Caco-2 (cell line): ENCODE data around the gene XRCC3. TPM values are rescaled to one million over a fixed set of nuclear protein-coding genes. Genes with fewer than 3 reads are reported as not detected.
A peak's percentile ranks its signal among the peaks of the same experiment; 100 is the strongest.

Experiments used
- BruUV-seq: library from RNA; stranded (reverse); fragments of 400-500 nt; replicated peaks from 2 replicates; lab custom pipeline; 2021; lab: Mats Ljungman, UMichigan
- CTCF ChIA-PET: fragments of 300-600 bp; sonication (Branson Sonifier 250); formaldehyde crosslinking; loops from one replicate; lab custom pipeline; 2022; ENCODE audit warnings: antibody characterized with exemption; lab: Charles Lee
- POLR2A ChIA-PET: fragments of 300-600 bp; sonication (Branson Sonifier 250); formaldehyde crosslinking; loops from one replicate; lab custom pipeline; 2022; ENCODE audit warnings: antibody characterized with exemption; lab: Charles Lee
- DNase-seq, 2 experiments: peaks; one replicate each; pipeline versions ENCODE4 v3.0.0 to v3.0.0-alpha.2; 2020 to 2022
- H3K27me3 ChIP-seq: replicated peaks from 2 replicates; pipeline ENCODE4 v1.6.0; 2011; ENCODE audit warnings: low read length; ENCODE audit not compliant: control insufficient read depth, insufficient read depth
- H3K36me3 ChIP-seq: 2 replicates; pipeline ENCODE4 v1.5.1; 2011; ENCODE audit warnings: low read length; ENCODE audit not compliant: control insufficient read depth, insufficient read depth
- H3K4me1 ChIP-seq: fragments of 250-450 bp; sonication (Bioruptor Pico); 2 replicates; pipeline ENCODE4 v1.5.1; 2020; ENCODE audit warnings: mild to moderate bottlenecking
- H3K4me3 ChIP-seq: 2 replicates; pipeline ENCODE4 v1.5.1; 2011; ENCODE audit warnings: low read depth, mild to moderate bottlenecking, control low read depth, low read length
- H3K9me3 ChIP-seq: fragments of 250-450 bp; sonication (Bioruptor Pico); 2 replicates; pipeline ENCODE4 v1.5.1; 2020; ENCODE audit warnings: mild to moderate bottlenecking, moderate library complexity
- H3K27ac Mint-ChIP-seq: one replicate; pipeline ENCODE4 v1.8.0; 2022; ENCODE audit warnings: mixed read lengths; ENCODE audit not compliant: unreplicated experiment
- H3K27me3 Mint-ChIP-seq: one replicate; pipeline ENCODE4 v1.8.0; 2022; ENCODE audit warnings: mixed read lengths; ENCODE audit not compliant: insufficient read depth, unreplicated experiment
- H3K36me3 Mint-ChIP-seq: one replicate; pipeline ENCODE4 v1.8.0; 2022; ENCODE audit warnings: mild to moderate bottlenecking, mixed read lengths; ENCODE audit not compliant: insufficient read depth, unreplicated experiment
- H3K4me1 Mint-ChIP-seq: one replicate; pipeline ENCODE4 v1.8.0; 2022; ENCODE audit warnings: low read depth, mixed read lengths; ENCODE audit not compliant: unreplicated experiment
- H3K4me3 Mint-ChIP-seq: one replicate; pipeline ENCODE4 v1.8.0; 2022; ENCODE audit warnings: mild to moderate bottlenecking, moderate library complexity, mixed read lengths; ENCODE audit not compliant: unreplicated experiment
- H3K9me3 Mint-ChIP-seq: one replicate; pipeline ENCODE4 v1.8.0; 2022; ENCODE audit warnings: mixed read lengths; ENCODE audit not compliant: unreplicated experiment
- intact Hi-C: fragments of 100-400 bp; cut with micrococcal nuclease; formaldehyde crosslinking; loops from one replicate; pipeline ENCODE4 v1.10.0; 2022; ENCODE audit not compliant: unreplicated experiment
- total RNA-seq: library from RNA; stranded (reverse); gene quantifications from 2 replicates; pipeline ENCODE4 v1.2.3, GENCODE V29; 2022
- TF ChIP-seq, protein P1 (sequence below), 2 experiments: fragments of 200-600 bp in 1 of 2; IDR thresholded peaks; 1 replicate in 1 of 2; 2 replicates in 1 of 2; pipeline versions ENCODE4 v1.5.1 to v1.8.0; 2011 to 2022; ENCODE audit warnings: antibody characterized with exemption in 1 of 2, control low read depth in 1 of 2, inconsistent platforms in 1 of 2, low read depth in 1 of 2, low read length in 1 of 2, mild to moderate bottlenecking in 1 of 2, moderate library complexity in 1 of 2; ENCODE audit not compliant: insufficient read depth in 1 of 2, severe bottlenecking in 1 of 2, unreplicated experiment in 1 of 2

The XRCC3 gene
- total RNA-seq, 1 experiment from 2014 or later = 44.0 TPM

GRCh38 chr14:103739793-103740501, 24.7 kb upstream of the XRCC3 start:
- peak in 1 of 2 experiments; percentile 15 for DNase-seq
- Mint-ChIP-seq H3K27ac (no peak overlapping the region), H3K4me1 (no peaks in the 10 kb centered on the region), H3K36me3 (no peaks in the 10 kb centered on the region), H3K9me3 (no peaks in the 10 kb centered on the region), H3K4me3 (no peak overlapping the region), H3K27me3 (no peaks in the 10 kb centered on the region)
- intact Hi-C loops = no loop called here
- Histone ChIP-seq H3K27me3 (no peaks in the 10 kb centered on the region), H3K4me3 (no peak overlapping the region), H3K4me1 (no peaks in the 10 kb centered on the region), H3K9me3 (no peaks in the 10 kb centered on the region), H3K36me3 (peaks cover 5% of the 10 kb centered on the region; the same call in 1 of the 2 replicates)
- POLR2A ChIA-PET = no interaction called here
- CTCF ChIA-PET = no interaction called here
- no TSS peak for BruUV-seq
- TF ChIP-seq, protein P1, sequence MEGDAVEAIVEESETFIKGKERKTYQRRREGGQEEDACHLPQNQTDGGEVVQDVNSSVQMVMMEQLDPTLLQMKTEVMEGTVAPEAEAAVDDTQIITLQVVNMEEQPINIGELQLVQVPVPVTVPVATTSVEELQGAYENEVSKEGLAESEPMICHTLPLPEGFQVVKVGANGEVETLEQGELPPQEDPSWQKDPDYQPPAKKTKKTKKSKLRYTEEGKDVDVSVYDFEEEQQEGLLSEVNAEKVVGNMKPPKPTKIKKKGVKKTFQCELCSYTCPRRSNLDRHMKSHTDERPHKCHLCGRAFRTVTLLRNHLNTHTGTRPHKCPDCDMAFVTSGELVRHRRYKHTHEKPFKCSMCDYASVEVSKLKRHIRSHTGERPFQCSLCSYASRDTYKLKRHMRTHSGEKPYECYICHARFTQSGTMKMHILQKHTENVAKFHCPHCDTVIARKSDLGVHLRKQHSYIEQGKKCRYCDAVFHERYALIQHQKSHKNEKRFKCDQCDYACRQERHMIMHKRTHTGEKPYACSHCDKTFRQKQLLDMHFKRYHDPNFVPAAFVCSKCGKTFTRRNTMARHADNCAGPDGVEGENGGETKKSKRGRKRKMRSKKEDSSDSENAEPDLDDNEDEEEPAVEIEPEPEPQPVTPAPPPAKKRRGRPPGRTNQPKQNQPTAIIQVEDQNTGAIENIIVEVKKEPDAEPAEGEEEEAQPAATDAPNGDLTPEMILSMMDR (IDR thresholded peaks at IDR 0.05; ENCODE audit: insufficient read depth in 1 of 2, low read depth in 1 of 2, low read length in 1 of 2, severe bottlenecking in 1 of 2, unreplicated experiment in 1 of 2) = no peak

DNA sequence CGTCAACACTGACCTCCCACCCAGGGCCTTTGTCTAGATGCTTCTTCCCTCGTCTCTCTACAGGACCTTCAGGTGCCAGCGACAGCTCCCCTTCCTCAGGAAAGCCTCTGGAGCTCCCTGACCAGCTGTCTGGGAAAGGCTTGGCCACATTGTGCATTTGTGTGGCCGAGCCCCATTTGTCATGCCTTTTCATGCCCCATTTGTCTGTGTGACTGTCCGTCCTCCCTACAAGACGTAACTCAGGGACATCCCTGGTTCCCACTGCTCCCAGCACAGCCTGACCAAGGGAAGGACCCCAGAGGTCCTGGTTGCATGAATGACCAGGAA, 24.2 kb upstream of the XRCC3 start:
- no peak for DNase-seq
- no peaks in the 10 kb centered on the region for H3K9me3 Mint-ChIP-seq
- H3K36me3 Mint-ChIP-seq = no peaks in the 10 kb centered on the region
- ChIA-PET CTCF (no interaction called here), POLR2A (no interaction called here)
- H3K27me3 Mint-ChIP-seq = no peaks in the 10 kb centered on the region
- no peaks in the 10 kb centered on the region for H3K4me1 Mint-ChIP-seq
- Histone ChIP-seq H3K36me3 (peaks cover 5% of the 10 kb centered on the region; the same call in 1 of the 2 replicates), H3K4me1 (no peaks in the 10 kb centered on the region), H3K27me3 (no peaks in the 10 kb centered on the region), H3K9me3 (no peaks in the 10 kb centered on the region), H3K4me3 (no peak overlapping the region)
- TF ChIP-seq, protein P1 (IDR thresholded peaks at IDR 0.05; ENCODE audit: insufficient read depth in 1 of 2, low read depth in 1 of 2, low read length in 1 of 2, severe bottlenecking in 1 of 2, unreplicated experiment in 1 of 2) = no peak
- no peak overlapping the region for H3K4me3 Mint-ChIP-seq
- H3K27ac Mint-ChIP-seq = no peak overlapping the region
- no TSS peak for BruUV-seq
- intact Hi-C loops = no loop called here

DNA sequence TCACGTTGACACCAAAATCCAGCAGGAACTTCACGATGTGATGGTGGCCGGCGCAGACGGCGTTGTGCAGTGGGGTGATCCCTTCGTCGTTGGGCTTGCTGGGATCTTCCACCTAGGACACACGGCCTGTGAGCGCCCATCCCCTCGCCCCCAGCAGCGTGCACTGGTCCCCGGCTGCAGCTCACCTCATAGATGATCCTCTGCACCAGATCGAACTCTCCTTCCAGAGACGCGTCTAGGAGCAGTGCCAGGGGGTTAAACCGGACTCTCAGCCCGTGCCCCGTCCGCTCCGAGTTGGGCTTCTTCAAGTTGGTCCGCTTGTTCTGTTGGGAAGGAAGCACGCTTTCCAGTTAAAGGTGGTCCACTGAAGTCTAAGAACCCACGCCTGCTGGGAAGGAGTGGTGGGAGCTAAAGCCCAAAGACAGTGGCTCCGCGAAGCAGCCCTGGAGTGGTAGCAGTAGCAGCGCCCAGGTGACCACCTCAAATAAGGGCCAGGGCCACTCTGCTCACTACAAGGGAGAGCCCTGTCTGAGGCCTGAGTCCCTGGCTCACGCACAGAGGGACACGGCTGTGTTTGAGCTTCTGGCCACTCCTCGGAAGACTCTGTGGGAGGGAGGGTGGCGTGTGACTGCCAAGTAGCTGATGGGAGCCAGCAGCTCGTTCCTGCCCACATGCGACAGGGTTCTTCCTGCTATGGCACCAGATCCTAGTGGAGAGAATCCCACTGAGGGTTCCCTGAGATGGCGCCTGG, 23.6 kb upstream of the XRCC3 start:
- H3K4me3 ChIP-seq = no peak overlapping the region
- no TSS peak for BruUV-seq
- H3K36me3 ChIP-seq = peaks cover 5% of the 10 kb centered on the region; the same call in 1 of the 2 replicates
- no peaks in the 10 kb centered on the region for H3K9me3 ChIP-seq
- H3K4me3 Mint-ChIP-seq = no peak overlapping the region
- intact Hi-C loops = no loop called here
- no peaks in the 10 kb centered on the region for H3K9me3 Mint-ChIP-seq
- no peaks in the 10 kb centered on the region for H3K4me1 ChIP-seq
- no peaks in the 10 kb centered on the region for H3K4me1 Mint-ChIP-seq
- TF ChIP-seq, protein P1 (IDR thresholded peaks at IDR 0.05; ENCODE audit: insufficient read depth in 1 of 2, low read depth in 1 of 2, low read length in 1 of 2, severe bottlenecking in 1 of 2, unreplicated experiment in 1 of 2) = no peak
- H3K27ac Mint-ChIP-seq = no peak overlapping the region
- ChIA-PET CTCF (no interaction called here), POLR2A (no interaction called here)
- no peaks in the 10 kb centered on the region for H3K36me3 Mint-ChIP-seq
- H3K27me3 ChIP-seq = no peaks in the 10 kb centered on the region
- H3K27me3 Mint-ChIP-seq = no peaks in the 10 kb centered on the region
- DNase-seq = peak in 1 of 2 experiments; percentile 18
